Esophagus squamous epithelium (tissue), 5 donors: Measurements from ENCODE around the gene SHC1. TPM values are rescaled to one million over a fixed set of nuclear protein-coding genes. Genes with fewer than 3 reads are reported as not detected.

Experiments
- DNase-seq: peaks from one replicate; lab custom pipeline; 2025; lab: John Stamatoyannopoulos, UW
- H3K27ac ChIP-seq, 4 donors: fragments of 200-600 bp; sonication (generic); one replicate each; pipeline ENCODE4 v1.5.1; 2016 to 2019; ENCODE audit warnings: mild to moderate bottlenecking in 1 of 4
- H3K27me3 ChIP-seq, 4 donors: fragments of 200-600 bp; sonication (generic); 1 replicate in 3 of 4; 2 replicates in 1 of 4; pipeline versions ENCODE4 v1.5.1 to v1.6.0; 2017 to 2021; ENCODE audit warnings: antibody characterized with exemption in 1 of 4
- H3K36me3 ChIP-seq, 3 donors: fragments of 200-600 bp; sonication (generic); one replicate each; pipeline ENCODE4 v1.5.1; 2016 to 2019
- H3K4me1 ChIP-seq, 3 donors: fragments of 200-600 bp; sonication (generic); one replicate each; pipeline ENCODE4 v1.5.1; 2017 to 2019
- H3K4me3 ChIP-seq, 4 donors: fragments of 200-600 bp; sonication (generic); 1 replicate in 3 of 4; 2 replicates in 1 of 4; pipeline ENCODE4 v1.5.1; 2016 to 2019; ENCODE audit warnings: mild to moderate bottlenecking in 2 of 4, moderate library complexity in 1 of 4
- H3K9me3 ChIP-seq, 3 donors: fragments of 200-600 bp; sonication (generic); one replicate each; pipeline ENCODE4 v1.5.1; 2016 to 2019
- POLR2A ChIP-seq, 4 donors: fragments of 450-650 bp; IDR thresholded peaks; one replicate each; pipeline ENCODE4 v1.6.1; 2017; ENCODE audit warnings: antibody characterized with exemption in 4 of 4, mild to moderate bottlenecking in 4 of 4, moderate library complexity in 3 of 4
- WGBS, 2 donors: methylation state at CpG; one replicate each; pipeline ENCODE4 v1.1.5; 2018; 5-methylcytosine and 5-hydroxymethylcytosine counted together
- intact Hi-C: fragments of 100-400 bp; cut with DNase I; formaldehyde crosslinking; loops from one replicate; pipeline ENCODE4 v1.15.0; 2022
- total RNA-seq, 4 donors: library from RNA; depleted of rRNA; stranded (reverse); fragments of >200 nt; gene quantifications; one replicate each; pipeline ENCODE4 v1.1.0, GENCODE V29; 2016
- TF ChIP-seq, protein P1 (sequence below), 6 experiments: fragments of 450-650 bp in 4 of 6; fragments of 200-600 bp in 2 of 6; sonication (generic) in 2 of 6; IDR thresholded peaks; one replicate each; pipeline ENCODE4 v1.5.1; 2016 to 2019; ENCODE audit warnings: antibody characterized with exemption in 6 of 6, mild to moderate bottlenecking in 4 of 6, moderate library complexity in 4 of 6
- donor health status: DM: yes; HTN: yes; CAD: no.

SHC1 gene
- total RNA-seq, 4 donors from 2014 or later, result 37.6 to 80.9 (median 65.8) TPM

DNA sequence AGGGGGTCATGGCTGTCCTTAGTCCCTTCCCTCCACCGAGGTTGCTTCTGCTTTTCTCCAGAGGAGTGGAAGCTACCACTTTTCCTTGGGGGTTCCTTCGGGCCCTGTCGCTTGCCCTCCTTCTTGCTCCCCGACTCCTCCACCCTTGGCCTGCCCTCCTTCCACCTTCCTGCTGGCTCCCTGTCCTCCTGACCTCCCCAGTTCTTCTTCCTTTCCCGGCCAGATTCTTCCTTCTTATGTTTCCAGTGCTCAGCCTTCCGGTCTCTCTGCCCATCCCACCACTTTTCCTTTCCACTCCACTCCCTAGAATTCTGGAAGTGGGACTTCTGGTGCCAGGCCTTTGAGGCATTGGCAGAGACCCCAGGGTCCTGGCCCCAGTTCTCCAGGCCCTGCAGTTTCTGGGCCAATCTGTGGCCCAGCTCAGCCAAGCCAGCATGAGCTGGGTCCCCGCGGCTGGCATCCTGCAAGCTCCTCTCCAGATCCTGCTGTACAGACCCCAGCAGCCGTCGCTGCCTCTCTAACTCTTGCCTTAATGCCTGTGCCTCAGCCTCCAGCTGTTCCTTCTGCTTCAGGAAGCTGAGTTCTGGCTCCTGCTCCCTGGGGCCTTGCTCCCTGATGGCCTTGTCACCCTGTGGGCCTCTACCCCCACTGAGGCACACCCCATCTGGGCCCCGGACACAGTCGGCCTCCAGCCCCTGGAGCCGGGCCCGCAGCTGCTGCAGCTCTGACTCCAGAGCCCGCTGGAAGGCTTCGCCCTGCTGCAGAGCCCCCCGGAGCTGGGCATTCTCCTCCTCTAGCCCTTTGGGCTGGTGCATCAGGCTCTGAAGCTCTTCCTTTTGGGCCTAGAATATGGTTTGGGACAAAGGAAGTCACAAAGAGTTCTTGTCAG, 24.3 kb downstream of the SHC1 start:
- no peak overlapping the region for H3K27ac ChIP-seq
- no peak overlapping the region for H3K4me3 ChIP-seq
- H3K4me1 ChIP-seq, result peaks cover 30 to 42% (median 32%) of the 10 kb centered on the region in 3 donors
- 79 to 82% methylated on average over 17 of the region's 17 CpGs for WGBS, 2 donors
- no peak for DNase-seq
- no peaks in the 10 kb centered on the region for H3K9me3 ChIP-seq
- no peaks in the 10 kb centered on the region for H3K27me3 ChIP-seq
- intact Hi-C loops, result no loop called here
- TF ChIP-seq, protein P1, sequence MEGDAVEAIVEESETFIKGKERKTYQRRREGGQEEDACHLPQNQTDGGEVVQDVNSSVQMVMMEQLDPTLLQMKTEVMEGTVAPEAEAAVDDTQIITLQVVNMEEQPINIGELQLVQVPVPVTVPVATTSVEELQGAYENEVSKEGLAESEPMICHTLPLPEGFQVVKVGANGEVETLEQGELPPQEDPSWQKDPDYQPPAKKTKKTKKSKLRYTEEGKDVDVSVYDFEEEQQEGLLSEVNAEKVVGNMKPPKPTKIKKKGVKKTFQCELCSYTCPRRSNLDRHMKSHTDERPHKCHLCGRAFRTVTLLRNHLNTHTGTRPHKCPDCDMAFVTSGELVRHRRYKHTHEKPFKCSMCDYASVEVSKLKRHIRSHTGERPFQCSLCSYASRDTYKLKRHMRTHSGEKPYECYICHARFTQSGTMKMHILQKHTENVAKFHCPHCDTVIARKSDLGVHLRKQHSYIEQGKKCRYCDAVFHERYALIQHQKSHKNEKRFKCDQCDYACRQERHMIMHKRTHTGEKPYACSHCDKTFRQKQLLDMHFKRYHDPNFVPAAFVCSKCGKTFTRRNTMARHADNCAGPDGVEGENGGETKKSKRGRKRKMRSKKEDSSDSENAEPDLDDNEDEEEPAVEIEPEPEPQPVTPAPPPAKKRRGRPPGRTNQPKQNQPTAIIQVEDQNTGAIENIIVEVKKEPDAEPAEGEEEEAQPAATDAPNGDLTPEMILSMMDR (IDR thresholded peaks at IDR 0.05), result no peak
- TF ChIP-seq POLR2A (IDR thresholded peaks at IDR 0.05), result no peak
- H3K36me3 ChIP-seq, result peaks cover 10 to 56% (median 11%) of the 10 kb centered on the region in 3 donors

DNA sequence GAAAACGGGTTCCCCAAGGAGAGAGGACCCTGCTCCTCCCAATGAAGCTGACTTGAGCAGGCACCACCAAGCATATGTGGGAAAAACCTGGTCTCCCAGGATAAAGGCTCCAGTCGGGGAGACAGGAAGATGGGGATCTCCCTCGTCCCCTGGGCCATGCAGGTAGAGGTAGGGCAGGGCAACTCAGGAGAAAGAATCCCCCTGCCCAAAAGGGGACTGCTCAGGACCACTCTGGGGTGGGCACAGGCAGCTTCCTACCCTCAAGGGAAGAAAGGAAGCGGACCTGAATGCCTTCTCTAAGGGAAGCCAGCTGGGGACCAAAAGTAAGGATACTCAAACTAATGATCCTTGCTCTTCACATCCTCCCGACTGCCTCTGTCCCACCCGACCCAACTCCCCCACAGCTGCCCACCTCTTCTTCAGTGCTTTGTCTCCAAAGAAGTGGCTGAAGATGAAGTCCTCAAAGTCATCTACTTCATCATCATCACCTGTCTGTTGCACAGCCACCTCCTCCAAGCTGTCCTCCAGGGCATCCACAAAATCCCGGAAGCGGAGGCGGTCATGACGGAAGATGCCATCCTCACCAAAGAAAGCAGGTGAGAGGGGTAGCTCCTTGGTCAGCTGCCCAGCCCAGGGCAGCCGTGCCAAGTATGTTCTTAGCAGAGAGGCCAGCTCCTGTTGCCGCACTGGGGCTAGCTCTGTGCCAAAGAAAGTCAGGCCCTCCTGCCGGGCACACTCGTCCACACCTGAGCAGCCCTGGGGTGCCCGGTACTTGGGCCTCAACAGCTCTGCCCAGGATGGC, 25.2 kb downstream of the SHC1 start:
- H3K9me3 ChIP-seq, result no peaks in the 10 kb centered on the region
- no peaks in the 10 kb centered on the region for H3K27me3 ChIP-seq
- DNase-seq, result no peak
- intact Hi-C loops, result no loop called here
- peaks cover 3 to 47% (median 11%) of the 10 kb centered on the region in 3 donors for H3K36me3 ChIP-seq
- no peak overlapping the region for H3K4me3 ChIP-seq
- TF ChIP-seq, protein P1 (IDR thresholded peaks at IDR 0.05), result no peak
- TF ChIP-seq POLR2A (IDR thresholded peaks at IDR 0.05), result no peak
- WGBS, 2 donors, result 83 to 100% methylated on average over 2 to 11 of the region's 15 CpGs
- peaks cover 38 to 49% (median 41%) of the 10 kb centered on the region in 3 donors for H3K4me1 ChIP-seq
- peak overlapping the region in 2 of 4 donors; percentile 56 to 97 for H3K27ac ChIP-seq

DNA sequence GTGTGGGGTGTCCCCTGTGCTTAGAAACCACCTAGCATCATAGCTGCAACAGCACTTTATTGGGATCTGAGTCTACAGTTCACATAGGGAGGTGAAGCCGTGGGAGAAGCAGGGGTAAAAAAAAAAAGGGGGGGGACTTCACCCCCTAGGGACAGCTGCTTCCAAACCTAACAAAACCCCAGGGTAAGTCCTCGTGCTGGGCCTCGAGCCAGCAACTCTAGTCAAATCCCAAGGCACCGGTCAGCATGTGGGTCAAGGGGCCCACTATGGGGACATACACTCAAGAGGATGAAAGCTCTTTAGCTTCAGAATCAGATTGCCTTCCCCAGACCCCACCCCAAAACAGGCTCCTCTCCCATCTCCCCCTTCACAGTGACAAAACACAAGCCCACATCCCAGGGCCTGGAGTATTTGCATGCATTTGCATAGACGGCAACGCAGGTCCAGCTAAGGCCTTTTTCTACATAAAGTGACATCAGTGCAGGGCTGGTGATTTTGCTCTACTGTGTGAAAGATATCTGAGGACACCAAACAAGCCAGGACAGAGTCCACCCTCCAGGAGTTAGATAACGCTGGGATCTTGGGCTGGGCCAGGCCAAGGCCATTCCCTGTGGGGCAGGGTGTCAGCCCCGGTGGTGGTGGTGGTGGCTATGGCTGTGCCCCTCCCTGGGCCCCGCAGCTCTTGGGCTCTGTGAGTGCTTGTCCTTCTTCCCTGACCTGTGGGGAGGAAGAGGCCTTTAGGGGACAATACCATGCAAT, 26.0 kb downstream of the SHC1 start:
- WGBS, 2 donors, result 49 to 58% methylated on average over 4 to 6 of the region's 9 CpGs
- H3K4me1 ChIP-seq, result peaks cover 46 to 57% (median 49%) of the 10 kb centered on the region in 3 donors
- H3K27me3 ChIP-seq, result no peaks in the 10 kb centered on the region
- no peaks in the 10 kb centered on the region for H3K9me3 ChIP-seq
- H3K27ac ChIP-seq, result peak overlapping the region in 3 of 4 donors; percentile 56 to 98 (median 97)
- no peak overlapping the region for H3K4me3 ChIP-seq
- no peak for DNase-seq
- intact Hi-C loops, result no loop called here
- TF ChIP-seq, protein P1 (IDR thresholded peaks at IDR 0.05), result no peak
- TF ChIP-seq POLR2A (IDR thresholded peaks at IDR 0.05), result no peak
- peaks cover 3 to 42% (median 11%) of the 10 kb centered on the region in 3 donors for H3K36me3 ChIP-seq

DNA sequence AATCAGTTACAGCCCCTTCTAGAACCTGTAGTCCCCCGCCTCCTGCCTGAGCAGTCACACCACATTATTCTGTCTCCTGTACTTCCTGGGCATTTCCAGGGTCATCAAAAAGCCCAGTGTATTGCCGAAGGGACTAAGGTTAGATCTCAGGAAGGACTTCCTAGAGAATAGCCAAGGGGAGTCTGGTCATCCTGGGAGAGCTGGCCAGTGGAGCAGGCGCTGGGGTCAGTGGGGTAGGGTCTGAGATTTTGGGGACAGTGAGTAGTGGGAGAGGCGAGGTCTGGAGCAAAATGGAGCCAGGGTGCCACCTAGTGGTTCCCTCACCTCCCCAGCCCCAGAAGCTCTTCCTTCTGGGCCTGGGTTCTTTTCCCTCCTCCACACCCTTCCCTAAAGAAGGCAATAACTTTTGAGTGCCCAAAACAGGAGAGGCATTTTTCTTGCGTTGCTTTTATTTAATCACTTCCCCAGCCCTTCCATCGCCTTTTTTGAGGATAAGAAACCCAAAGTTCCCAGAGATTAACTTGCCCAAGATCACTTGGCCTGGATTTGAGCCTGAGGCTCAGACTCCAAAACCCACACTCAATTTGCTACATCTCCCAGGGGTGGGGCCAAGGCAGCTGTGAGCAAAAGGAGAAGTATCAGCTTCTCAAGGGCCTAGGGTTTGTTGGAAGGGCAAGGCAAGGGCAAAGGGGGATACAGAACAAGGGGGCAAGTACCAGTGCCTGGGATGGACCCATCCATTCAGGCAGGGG, 26.7 kb downstream of the SHC1 start:
- H3K36me3 ChIP-seq, result peaks cover 3 to 42% (median 11%) of the 10 kb centered on the region in 3 donors
- H3K27ac ChIP-seq, result peak overlapping the region in 3 of 4 donors; percentile 56 to 98 (median 97)
- peaks cover 48 to 64% (median 51%) of the 10 kb centered on the region in 3 donors for H3K4me1 ChIP-seq
- H3K9me3 ChIP-seq, result no peaks in the 10 kb centered on the region
- TF ChIP-seq, protein P1 (IDR thresholded peaks at IDR 0.05), result peak; percentile 53 to 82 (median 72)
- TF ChIP-seq POLR2A (IDR thresholded peaks at IDR 0.05), result no peak
- WGBS, 2 donors, result 33 to 60% methylated on average over 1 to 3 of the region's 6 CpGs
- intact Hi-C loops, result no loop called here
- DNase-seq, result no peak
- no peaks in the 10 kb centered on the region for H3K27me3 ChIP-seq
- H3K4me3 ChIP-seq, result no peak overlapping the region
